ENCODE data around the gene SPON1. TPM values are rescaled to one million over a fixed set of nuclear protein-coding genes. Genes with fewer than 3 reads are reported as not detected.
"Not testable (repeated sequence)": the region's sequence is repeated elsewhere in the genome, so short reads cannot be mapped to it uniquely, and the experiment has no call there.

The SPON1 gene
- total and polyA plus RNA-seq, 8 donors: 0.83 to 17.5 (median 1.7) TPM

GRCh38 chr11:13984616-13985450 lies 22.3 kb downstream of the SPON1 start:
- ATAC-seq: peak in 1 of 4 donors; percentile 51
- H3K36me3 ChIP-seq: no peaks in the 10 kb centered on the region
- DNase-seq: no peak
- intact Hi-C loops (cut with DNase I): no loop called here
- 71 to 78% methylated on average over 4 of the region's 4 CpGs for WGBS, 2 donors
- H3K27me3 ChIP-seq: no peaks in the 10 kb centered on the region
- no peak overlapping the region for H3K4me3 ChIP-seq
- TF ChIP-seq, protein P1, sequence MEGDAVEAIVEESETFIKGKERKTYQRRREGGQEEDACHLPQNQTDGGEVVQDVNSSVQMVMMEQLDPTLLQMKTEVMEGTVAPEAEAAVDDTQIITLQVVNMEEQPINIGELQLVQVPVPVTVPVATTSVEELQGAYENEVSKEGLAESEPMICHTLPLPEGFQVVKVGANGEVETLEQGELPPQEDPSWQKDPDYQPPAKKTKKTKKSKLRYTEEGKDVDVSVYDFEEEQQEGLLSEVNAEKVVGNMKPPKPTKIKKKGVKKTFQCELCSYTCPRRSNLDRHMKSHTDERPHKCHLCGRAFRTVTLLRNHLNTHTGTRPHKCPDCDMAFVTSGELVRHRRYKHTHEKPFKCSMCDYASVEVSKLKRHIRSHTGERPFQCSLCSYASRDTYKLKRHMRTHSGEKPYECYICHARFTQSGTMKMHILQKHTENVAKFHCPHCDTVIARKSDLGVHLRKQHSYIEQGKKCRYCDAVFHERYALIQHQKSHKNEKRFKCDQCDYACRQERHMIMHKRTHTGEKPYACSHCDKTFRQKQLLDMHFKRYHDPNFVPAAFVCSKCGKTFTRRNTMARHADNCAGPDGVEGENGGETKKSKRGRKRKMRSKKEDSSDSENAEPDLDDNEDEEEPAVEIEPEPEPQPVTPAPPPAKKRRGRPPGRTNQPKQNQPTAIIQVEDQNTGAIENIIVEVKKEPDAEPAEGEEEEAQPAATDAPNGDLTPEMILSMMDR (IDR thresholded peaks at IDR 0.05): no peak
- H3K9me3 ChIP-seq: no peaks in the 10 kb centered on the region
- no peak overlapping the region for H3K27ac ChIP-seq
- H3K4me1 ChIP-seq: no peaks in the 10 kb centered on the region
- no peak for FAIRE-seq

GRCh38 chr11:13986695-13987094 lies 24.2 kb downstream of the SPON1 start:
- H3K27me3 ChIP-seq; intact Hi-C loops (cut with DNase I); DNase-seq; ATAC-seq; H3K27ac ChIP-seq; H3K4me3 ChIP-seq; H3K4me1 ChIP-seq; H3K9me3 ChIP-seq; H3K36me3 ChIP-seq; FAIRE-seq: not testable (repeated sequence)
- 84 to 89% methylated on average over 5 of the region's 5 CpGs for WGBS, 2 donors

- FAIRE-seq; H3K27ac ChIP-seq; H3K4me1 ChIP-seq; H3K9me3 ChIP-seq; DNase-seq; H3K36me3 ChIP-seq; H3K4me3 ChIP-seq; H3K27me3 ChIP-seq; intact Hi-C loops (cut with DNase I); ATAC-seq: not testable (repeated sequence)
- WGBS, 2 donors: 67 to 78% methylated on average over 15 of the region's 15 CpGs
These were observed 29.8 kb downstream of the SPON1 start for GRCh38 chr11:13992158-13992856.

- Histone ChIP-seq H3K4me1 (no peaks in the 10 kb centered on the region), H3K36me3 (no peaks in the 10 kb centered on the region), H3K4me3 (no peak overlapping the region), H3K9me3 (no peaks in the 10 kb centered on the region), H3K27ac (no peak overlapping the region), H3K27me3 (no peaks in the 10 kb centered on the region)
- FAIRE-seq: no peak
- ATAC-seq: no peak
- 53 to 64% methylated on average over 7 of the region's 7 CpGs for WGBS, 2 donors
- TF ChIP-seq, protein P1 (IDR thresholded peaks at IDR 0.05): no peak
- DNase-seq: no peak
- intact Hi-C loops (cut with DNase I): no loop called here
These were observed 30.7 kb downstream of the SPON1 start for GRCh38 chr11:13993096-13993765.

- Histone ChIP-seq H3K27ac (no peak overlapping the region), H3K4me3 (no peak overlapping the region)
- ATAC-seq: no peak
These were observed 35.4 kb downstream of the SPON1 start for GRCh38 chr11:13997881-13998280.

More at GRCh38 chr11:13997881-13998280, 35.4 kb downstream of the SPON1 start:
- Histone ChIP-seq H3K4me1 (no peaks in the 10 kb centered on the region), H3K36me3 (no peaks in the 10 kb centered on the region), H3K9me3 (no peaks in the 10 kb centered on the region), H3K27me3 (no peaks in the 10 kb centered on the region)
- DNase-seq: no peak
- TF ChIP-seq, protein P1 (IDR thresholded peaks at IDR 0.05): no peak
- 79 to 81% methylated on average over 4 of the region's 4 CpGs for WGBS, 2 donors
- intact Hi-C loops (cut with DNase I): no loop called here
- FAIRE-seq: no peak

All from pancreas (tissue), 10 donors.